HL-60 (cell line): ENCODE data around the gene ARMH4.

ENCODE experiments used
- CTCF ChIP-seq: IDR thresholded peaks from one replicate; pipeline ENCODE4 v1.5.1; 2011; ENCODE audit warnings: low read length, control low read depth, inconsistent platforms; ENCODE audit not compliant: insufficient read depth
- GABPA ChIP-seq: IDR thresholded peaks from 2 replicates; pipeline ENCODE4 v1.6.1; 2012; ENCODE audit warnings: low read depth
- POLR2AphosphoS5 ChIP-seq: IDR thresholded peaks from 2 replicates; pipeline ENCODE4 v1.6.1; 2012; ENCODE audit warnings: low read depth

- TF ChIP-seq CTCF (no peak), POLR2AphosphoS5 (no peak), GABPA (no peak)
Observed at GRCh38 chr14:58048219-58048618, 103.8 kb downstream of the ARMH4 start.
